ENCODE data around the gene EEA1.

GRCh38 chr12:92860521-92860920, 68.6 kb downstream of the EEA1 start:
- TF ChIP-seq, protein P1, sequence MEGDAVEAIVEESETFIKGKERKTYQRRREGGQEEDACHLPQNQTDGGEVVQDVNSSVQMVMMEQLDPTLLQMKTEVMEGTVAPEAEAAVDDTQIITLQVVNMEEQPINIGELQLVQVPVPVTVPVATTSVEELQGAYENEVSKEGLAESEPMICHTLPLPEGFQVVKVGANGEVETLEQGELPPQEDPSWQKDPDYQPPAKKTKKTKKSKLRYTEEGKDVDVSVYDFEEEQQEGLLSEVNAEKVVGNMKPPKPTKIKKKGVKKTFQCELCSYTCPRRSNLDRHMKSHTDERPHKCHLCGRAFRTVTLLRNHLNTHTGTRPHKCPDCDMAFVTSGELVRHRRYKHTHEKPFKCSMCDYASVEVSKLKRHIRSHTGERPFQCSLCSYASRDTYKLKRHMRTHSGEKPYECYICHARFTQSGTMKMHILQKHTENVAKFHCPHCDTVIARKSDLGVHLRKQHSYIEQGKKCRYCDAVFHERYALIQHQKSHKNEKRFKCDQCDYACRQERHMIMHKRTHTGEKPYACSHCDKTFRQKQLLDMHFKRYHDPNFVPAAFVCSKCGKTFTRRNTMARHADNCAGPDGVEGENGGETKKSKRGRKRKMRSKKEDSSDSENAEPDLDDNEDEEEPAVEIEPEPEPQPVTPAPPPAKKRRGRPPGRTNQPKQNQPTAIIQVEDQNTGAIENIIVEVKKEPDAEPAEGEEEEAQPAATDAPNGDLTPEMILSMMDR (conservative IDR thresholded peaks at IDR 0.05; ENCODE audit: low read depth, low read length) = no peak
- no peak for TF ChIP-seq CHD1 (IDR thresholded peaks at IDR 0.05; ENCODE audit: low read depth, low read length)
